GM21447 (cell line): Measurements from ENCODE around the gene KDM4B.
"Not testable (repeated sequence)": the region's sequence is repeated elsewhere in the genome, so short reads cannot be mapped to it uniquely, and the experiment has no call there.

Source experiments
- ATAC-seq: cut with Tn5 transposase; IDR thresholded peaks from one replicate; pipeline ENCODE4 v1.9.1; 2021; ENCODE audit not compliant: unreplicated experiment

KDM4B gene

GRCh38 chr19:4967738-4968461, 1.0 kb upstream of the KDM4B start:
- no peak for ATAC-seq

- ATAC-seq: no peak
Measured at GRCh38 chr19:4969292-4969771, 419 bp downstream of the KDM4B start.

DNA sequence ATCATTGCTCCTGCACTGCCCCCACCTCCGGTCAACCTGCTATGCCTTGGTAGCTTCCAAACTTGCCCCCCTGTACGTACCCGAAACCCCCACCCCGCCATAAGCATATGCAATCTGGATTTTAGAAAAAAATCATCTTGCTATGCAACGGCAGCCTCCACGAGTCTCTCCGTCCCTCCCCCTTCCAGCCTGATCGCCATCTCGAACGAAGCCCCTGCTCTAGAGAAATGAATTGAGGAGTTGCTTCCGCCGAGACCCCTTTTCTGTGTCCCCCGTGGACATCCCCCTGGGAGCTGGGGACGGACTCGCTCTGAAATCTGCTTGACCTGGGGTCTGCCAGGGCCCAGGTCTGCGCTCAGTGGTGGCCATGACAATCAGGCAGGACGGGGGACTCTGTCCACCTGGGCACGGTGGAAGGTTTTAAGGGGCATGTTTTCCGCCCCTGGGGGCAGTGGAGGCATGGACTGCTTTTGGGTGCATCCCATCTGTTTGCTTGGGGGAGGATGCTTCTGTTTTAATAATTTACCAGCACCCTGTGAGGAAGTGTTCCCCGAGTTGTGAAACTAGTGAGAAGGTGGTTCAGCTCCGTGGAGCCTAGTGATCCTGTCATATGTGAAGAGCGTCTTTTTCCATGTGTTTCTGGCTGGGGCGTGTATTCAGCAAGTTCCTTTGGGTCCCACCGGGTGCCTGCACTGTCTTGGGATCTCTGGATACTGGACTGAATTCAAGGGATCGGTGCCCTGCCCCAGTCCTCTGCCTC, 1.0 kb downstream of the KDM4B start:
- no peak for ATAC-seq

DNA sequence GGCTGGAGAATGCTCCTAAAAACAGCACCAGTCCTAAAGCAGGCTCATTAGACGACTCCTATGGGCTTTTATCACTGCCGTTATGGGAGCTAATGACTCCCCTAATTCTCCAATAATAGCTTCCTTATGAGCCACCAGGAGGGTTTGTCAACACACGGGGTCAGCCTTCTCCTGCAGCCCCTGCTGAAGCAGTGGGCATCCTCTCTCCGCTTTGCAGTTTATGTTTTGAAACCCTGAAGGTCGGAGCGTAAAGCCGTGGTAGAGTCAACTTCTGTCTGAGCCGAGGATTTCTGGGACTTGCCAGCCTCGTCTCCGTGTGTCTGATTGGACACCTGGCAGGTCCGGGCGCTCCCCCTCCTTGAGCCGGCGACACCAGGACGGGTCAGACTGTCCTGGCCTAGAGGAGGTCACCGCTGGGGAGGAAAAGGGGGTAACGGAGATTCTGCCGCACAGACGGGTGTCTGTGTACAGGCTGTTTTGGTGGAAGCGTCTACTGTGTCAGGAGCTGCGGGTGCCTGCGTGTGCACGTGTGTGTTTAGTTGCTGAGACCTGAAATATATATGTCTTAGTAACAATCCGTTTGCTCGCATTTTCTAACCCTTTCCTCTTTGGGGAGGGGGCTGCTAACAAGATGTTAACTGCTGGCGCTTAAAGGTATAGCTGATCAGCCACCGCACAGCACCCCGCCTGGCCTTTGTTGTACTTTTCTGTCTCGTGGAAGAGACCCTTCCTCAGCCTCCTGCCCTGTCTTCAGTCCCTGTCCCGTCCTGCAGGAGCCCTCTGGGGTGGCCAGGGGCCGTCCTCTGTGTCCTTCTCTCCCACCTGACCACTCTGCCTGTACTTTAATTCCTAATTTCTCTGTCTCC, 1.9 kb downstream of the KDM4B start:
- ATAC-seq: no peak

GRCh38 chr19:4971424-4971793, 2.5 kb downstream of the KDM4B start:
- no peak for ATAC-seq

GRCh38 chr19:4971816-4972495, 3.0 kb downstream of the KDM4B start:
- no peak for ATAC-seq

- no peak for ATAC-seq
Measured at GRCh38 chr19:4972509-4973230, 3.8 kb downstream of the KDM4B start.

DNA sequence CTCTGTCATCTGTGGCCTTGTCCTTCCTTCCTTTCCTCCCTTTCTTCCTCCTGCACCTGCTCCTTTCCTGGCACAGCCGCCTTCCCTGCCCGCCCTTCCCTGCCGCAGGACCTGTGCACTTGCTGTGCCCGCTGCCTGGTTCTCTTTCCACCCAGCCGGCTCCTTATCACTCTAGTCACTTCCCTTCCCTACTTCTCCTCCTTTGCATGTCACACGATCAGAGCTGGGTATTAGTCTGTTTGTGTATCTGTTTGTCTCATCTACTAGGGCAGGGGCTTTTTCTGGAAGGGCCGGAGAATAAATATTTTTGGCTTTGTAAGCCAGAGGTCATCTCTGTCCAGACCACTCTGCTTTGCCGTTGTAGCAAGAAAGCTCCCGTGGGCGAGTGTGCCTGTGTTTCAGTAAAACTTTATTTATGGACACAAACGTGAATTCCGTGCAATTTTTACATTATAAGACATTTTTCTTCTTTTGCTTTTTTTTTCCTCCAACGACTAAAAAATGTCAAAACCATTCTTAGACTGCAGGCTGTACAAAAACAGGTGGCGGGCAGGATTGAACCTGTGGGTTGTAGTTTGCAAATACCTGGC, 6.1 kb downstream of the KDM4B start:
- no peak for ATAC-seq

DNA sequence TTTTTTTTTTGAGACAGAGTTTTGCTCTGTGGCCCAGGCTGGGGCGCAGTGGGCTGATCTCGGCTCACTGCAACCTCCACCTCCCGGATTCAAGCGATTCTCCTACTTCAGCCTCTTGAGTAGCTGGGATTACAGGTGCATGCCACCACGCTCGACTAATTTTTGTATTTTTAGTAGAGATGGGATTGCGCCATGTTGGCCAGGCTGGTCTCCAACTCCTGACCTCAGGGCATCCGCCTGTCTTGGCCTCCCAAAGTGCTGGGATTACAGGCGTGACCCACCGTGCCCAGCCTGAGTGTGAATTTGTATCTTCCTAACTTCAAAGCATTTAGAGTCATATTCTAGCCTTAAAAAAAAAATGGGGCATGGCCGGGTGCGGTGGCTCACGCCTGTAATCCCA, 6.7 kb downstream of the KDM4B start:
- not testable (repeated sequence) for ATAC-seq

GRCh38 chr19:4976401-4977298, 7.7 kb downstream of the KDM4B start:
- ATAC-seq: no peak

GRCh38 chr19:4977299-4978174, 8.6 kb downstream of the KDM4B start:
- ATAC-seq: no peak

GRCh38 chr19:4979211-4979807, 10.4 kb downstream of the KDM4B start:
- no peak for ATAC-seq

DNA sequence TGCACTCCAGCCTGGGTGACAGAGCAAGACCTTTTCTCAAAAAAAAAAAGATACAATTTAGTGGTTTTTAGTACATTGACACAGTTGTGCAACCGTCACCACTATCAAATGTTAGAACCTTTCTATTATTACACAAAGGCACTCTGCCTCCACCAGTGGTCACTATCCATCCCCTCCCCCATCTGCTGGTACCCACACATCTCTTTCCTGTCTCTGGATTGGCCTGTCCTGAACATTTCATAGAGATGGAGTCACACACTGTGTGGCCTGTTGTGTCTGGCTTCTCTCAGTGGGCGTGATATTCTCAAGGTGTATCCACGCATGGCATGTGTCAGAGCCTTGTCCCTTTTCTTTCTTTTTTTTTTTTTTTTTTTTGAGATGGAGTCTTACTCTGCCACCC, 11.2 kb downstream of the KDM4B start:
- ATAC-seq: no peak

DNA sequence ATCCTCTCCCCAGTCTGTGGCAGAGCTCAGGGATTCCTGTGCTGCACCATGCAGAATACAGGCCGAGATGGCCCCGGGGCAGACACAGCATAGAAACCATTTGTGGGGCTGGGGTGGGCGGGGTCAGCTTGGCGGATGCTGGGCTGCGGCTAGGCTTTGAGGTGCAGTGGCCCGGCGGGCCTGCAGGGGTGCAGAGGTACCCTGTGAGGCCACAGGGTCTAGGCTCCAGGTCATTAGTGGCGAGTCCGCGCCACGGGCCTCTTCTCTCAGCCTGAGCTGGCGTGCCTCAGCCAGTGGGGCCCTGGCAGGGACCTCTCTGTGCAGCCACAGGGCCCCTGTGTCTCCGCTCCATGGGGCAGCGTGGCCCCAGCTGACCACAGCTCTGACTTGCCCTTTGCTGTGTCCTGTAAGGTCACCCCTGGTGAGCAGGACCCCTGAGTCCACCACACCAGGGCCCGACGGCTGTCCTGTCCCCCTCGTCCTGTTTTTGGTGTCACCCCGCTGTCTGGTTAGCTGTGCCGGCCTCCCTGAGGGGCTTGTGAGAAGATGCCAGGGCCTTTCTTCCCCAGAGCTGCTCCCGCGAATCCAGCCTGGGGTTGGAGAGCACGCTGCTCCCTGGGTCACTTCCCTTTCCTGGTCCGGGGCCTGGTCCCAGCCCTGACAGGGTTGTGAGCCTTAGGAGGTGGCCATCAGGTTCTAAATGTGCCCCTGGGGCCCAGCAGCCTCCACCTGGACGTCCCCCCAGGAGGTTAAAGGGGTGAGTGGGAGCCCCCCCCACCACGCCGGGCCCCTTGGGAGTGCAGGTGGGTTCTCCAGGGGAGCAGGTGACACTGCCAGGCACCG, 12.1 kb downstream of the KDM4B start:
- ATAC-seq: no peak

DNA sequence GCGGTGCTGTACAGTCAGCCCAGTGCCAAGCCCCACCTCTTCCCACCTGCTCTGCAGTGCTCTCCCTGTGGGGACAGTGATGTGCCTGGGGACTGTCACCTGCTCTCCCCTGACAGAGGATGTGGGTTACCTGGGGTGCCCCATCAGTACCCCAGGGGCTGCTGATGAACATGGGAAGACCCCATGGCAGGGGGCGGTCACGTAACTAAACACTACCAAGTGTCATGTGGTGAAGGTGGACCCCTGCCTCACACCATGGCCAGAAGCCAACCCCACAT, 12.7 kb downstream of the KDM4B start:
- no peak for ATAC-seq

- no peak for ATAC-seq
Measured at GRCh38 chr19:4983346-4984105, 14.6 kb downstream of the KDM4B start.
